Hepatic stellate cell (primary cell): ENCODE data around the gene NT5DC4.
"Not testable (repeated sequence)": the region's sequence is repeated elsewhere in the genome, so short reads cannot be mapped to it uniquely, and the experiment has no call there.

Experiments used
- DNase-seq: peaks from one replicate; pipeline ENCODE4 v3.0.0; 2011; ENCODE audit warnings: low spot score

Gene NT5DC4

GRCh38 chr2:112699984-112700667 lies 20.7 kb upstream of the NT5DC4 start:
- no peak for DNase-seq

GRCh38 chr2:112701052-112701451 lies 19.8 kb upstream of the NT5DC4 start:
- DNase-seq = no peak

- DNase-seq = no peak
Observed at GRCh38 chr2:112703684-112704083, 17.1 kb upstream of the NT5DC4 start.

DNA sequence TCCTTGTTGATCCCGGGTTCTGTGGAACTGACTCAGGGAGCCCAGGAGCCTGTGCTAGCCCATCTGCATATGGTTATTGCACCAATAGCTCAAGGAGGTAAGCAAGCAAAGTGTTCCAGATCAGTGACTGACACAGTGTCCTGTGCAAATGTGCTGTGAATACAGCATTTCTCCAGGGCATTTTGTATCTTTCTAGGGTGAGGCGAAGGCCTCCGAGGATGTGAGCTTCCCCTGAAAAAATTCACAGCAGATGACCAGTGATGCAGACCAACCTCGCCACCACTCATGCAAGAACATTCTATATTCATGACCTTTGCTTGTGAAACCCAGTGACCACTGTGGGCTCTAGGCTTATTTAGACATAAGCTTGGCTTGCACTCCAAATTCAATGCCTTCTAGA lies 15.2 kb upstream of the NT5DC4 start:
- DNase-seq = no peak

- no peak for DNase-seq
Observed at GRCh38 chr2:112706170-112706664, 14.6 kb upstream of the NT5DC4 start.

DNA sequence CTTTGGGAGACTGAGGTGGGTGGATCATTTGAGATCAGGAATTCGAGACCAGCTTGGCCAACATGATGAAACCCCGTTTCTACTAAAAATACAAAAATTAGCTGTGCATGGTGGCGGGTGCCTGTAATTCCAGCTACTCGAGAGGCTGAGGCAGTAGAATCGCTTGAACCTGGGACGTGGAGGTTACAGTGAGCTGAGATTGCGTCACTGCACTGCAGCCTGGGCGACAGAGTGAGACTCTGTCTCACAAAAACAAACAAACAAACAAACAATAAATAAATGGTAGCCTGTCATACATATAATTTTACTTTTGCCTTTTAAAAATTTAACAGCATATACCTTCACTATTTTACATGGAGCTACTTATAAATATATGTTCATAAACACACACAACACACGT lies 13.9 kb upstream of the NT5DC4 start:
- DNase-seq = not testable (repeated sequence)

DNA sequence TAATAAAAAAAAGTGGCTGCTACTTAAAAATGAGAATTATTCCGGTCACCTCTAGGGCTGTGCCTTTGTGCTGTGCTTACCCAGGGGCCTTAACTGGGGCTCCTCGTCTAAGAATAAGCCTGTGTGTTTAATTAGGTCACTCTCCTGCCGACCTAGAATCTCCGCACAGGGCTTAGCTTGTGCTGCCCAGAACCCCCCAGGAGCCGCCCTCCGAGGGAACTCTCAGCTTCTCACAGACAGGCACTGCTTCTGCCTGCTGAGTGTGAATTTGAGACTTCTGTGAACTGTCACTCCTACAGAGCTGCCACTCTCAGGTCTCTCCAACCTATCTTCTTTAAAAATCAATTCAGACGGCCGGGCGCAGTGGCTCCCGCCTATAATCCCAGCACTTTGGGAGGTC lies 11.9 kb upstream of the NT5DC4 start:
- no peak for DNase-seq

- DNase-seq = no peak
Observed at GRCh38 chr2:112709703-112710102, 11.1 kb upstream of the NT5DC4 start.

GRCh38 chr2:112710956-112711750 lies 9.7 kb upstream of the NT5DC4 start:
- no peak for DNase-seq

- DNase-seq = no peak
Observed at GRCh38 chr2:112712465-112712864, 8.4 kb upstream of the NT5DC4 start.

DNA sequence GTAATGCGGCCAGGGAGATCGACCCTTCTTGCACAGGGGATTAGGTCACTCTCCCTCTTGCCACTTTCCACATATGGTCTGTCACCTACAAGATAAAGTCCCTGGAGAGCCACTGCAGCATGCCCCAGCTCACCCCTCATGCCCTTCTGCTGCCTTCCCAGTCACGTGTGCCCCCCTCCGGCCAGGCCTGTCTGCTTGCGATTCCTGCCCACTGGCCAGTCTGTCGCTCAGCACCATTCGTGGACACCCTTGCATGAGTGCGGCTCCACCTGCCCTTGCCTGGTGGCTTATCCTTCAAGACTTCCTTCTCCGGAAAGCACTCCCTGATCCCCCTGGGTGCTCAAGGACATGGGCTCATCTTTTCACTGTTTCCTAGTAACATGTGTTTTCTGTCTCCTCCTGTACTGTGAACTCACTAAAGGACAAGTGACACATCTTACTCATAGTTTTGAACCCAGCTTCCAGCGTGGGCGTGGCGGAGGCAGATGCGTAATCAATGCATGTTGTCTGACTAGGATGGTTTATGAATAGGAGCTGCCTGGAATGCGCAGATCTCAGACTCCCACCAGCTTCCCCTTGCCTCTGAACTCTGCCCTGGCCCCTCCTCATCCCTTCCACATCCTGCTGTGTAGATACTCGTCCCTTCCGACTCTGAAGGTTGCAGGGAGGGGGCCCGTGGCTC lies 7.8 kb upstream of the NT5DC4 start:
- DNase-seq = peak; percentile 83

DNA sequence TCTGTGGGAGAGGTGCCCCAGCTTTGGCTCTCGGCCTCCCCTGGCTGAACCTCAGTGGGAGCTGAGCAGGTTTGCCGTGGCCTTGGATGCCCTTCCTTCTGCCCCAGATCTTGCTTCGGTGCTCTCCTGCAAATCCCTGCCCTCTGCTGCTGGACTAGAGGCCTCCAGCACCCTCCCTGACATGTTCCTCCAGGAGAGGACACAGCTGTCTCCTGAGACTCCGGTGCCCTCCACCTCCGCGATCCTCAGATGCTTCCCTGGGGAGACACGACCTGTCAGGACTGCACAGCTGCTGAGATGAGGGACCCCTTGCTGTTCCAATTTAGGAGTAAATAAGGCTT lies 7.3 kb upstream of the NT5DC4 start:
- no peak for DNase-seq

- DNase-seq = no peak
Observed at GRCh38 chr2:112713926-112714325, 6.9 kb upstream of the NT5DC4 start.

DNA sequence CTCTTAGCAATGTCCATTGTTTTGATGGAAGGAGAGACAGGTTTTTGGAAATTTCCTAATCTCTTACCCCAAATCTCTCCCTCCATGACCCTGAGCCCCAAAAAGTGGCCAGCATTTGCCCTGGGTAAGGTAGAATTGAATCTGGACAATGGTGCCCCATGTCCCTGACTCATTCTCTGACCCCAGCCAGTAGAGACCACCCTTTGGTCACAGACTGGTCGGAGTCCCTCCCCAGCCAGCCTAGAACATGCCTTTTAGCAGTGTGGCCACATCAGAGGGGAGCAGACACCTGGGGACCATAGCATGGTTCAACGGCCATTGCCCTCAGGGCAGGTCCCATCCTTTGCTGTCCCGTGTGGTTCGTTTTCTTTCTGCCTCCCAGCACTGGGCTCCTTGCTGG lies 6.5 kb upstream of the NT5DC4 start:
- DNase-seq = no peak

- DNase-seq = no peak
Observed at GRCh38 chr2:112714836-112715631, 5.8 kb upstream of the NT5DC4 start.

GRCh38 chr2:112716094-112716493 lies 4.7 kb upstream of the NT5DC4 start:
- not testable (repeated sequence) for DNase-seq

DNA sequence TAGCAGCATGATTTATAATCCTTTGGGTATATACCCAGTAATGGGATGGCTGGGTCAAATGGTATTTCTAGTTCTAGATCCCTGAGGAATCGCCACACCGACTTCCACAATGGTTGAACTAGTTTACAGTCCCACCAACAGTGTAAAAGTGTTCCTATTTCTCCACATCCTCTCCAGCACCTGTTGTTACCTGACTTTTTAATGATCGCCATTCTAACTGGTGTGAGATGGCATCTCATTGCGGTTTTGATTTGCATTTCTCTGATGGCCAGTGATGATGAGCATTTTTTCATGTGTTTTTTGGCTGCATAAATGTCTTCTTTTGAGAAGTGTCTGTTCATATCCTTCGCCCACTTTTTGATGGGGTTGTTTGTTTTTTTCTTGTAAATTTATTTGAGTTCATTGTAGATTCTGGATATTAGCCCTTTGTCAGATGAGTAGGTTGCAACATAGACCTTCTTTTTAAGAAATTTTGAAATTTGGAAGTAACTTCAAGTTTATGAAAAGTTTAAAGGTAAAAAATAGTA lies 3.9 kb upstream of the NT5DC4 start:
- DNase-seq = not testable (repeated sequence)

DNA sequence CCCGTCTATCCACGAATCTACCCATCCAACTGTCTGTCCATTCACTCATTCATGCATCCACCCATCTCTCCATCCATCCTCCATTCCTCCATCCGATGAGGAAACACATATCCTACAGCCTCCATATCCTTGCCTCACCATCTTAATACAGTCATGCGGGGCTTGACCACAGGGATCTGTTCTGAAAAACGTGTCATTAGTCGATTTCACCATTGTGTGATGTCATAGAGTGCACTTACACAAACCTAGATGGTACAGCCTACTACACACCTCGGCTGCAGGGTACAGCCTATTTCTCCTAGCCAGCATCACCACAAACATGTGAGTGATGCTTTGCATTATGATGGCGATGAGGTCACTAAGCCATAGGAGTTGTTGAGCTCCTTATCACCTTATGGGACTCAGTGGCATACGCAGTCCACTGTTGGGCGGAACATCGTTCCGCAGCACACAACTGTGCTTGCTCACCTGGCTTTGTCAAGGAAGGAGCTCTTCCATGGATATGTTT lies 1.9 kb upstream of the NT5DC4 start:
- no peak for DNase-seq

- no peak for DNase-seq
Observed at GRCh38 chr2:112721819-112722522, 1.2 kb downstream of the NT5DC4 start.

DNA sequence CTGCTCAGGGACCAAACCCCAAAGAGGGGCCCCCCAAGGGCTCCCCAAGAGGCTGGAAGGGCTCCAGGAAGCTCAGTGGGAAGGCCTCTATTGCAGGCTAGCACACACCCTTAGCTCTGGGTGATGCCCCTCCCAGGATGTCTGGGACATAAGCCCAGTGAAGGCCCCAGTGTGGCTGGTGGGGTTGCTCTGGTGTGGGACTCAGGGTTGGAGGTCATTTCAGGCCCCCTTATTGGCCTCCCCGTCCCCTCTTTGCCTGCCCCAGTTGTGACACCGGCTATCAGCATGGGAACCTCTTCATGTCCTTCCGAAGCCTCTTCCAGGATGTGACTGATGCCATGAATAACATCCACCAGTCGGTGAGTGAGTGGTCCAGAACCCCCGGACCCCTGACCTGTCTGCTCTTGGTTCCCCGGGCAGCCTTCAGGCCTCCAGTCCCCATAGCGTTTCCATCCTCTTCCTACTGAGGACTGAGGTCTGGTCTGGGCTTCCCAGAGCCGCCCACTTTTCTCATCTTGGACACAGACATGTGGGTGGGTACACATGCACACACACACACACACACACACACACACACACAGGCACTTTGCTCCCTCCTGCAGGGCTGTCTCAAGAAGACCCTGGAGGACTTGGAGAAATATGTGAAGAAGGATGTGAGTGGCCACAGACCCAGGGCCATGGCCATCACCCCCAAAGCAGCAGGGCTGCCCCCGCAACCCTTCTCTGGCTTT lies 2.2 kb downstream of the NT5DC4 start:
- no peak for DNase-seq
